ENCODE results near the gene GALNT5.

The GALNT5 gene

DNA sequence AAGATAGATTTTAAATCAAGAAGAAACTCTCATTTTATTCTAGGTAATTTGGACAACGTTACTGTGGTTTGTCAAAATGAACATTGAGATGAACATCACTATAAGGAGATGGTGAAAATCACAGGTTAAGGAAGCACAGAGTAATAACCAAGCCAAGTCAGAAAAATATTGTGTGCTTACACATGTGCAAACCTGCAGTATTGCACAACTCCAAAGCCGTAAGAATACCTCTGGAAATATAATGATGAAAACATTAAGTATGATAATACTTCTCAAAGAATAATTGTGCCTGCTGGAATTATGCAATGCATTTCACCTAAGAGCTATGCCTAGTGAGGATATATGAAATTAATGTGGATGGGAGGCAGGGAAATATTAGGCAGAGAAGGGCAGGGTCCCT, 21.1 kb upstream of the GALNT5 start:
- ATAC-seq (replicated peaks) (no peak), DNase-seq (no peak)
- no peak overlapping the region for H3K27ac Mint-ChIP-seq
- H3K4me3 Mint-ChIP-seq = no peak overlapping the region
- no peaks in the 10 kb centered on the region for H3K36me3 Mint-ChIP-seq (ENCODE audit: insufficient read depth)
- no peaks in the 10 kb centered on the region for H3K9me3 Mint-ChIP-seq
- peaks cover 17 to 20% of the 10 kb centered on the region in 2 donors for H3K27me3 Mint-ChIP-seq
- H3K4me1 Mint-ChIP-seq (ENCODE audit: low read depth in 2 of 2) = no peaks in the 10 kb centered on the region

GRCh38 chr2:157238296-157238695, 19.2 kb upstream of the GALNT5 start:
- Mint-ChIP-seq H3K4me1 (ENCODE audit: low read depth in 2 of 2) (no peaks in the 10 kb centered on the region), H3K27me3 (peaks cover 10 to 17% of the 10 kb centered on the region in 2 donors), H3K36me3 (ENCODE audit: insufficient read depth) (no peaks in the 10 kb centered on the region), H3K9me3 (no peaks in the 10 kb centered on the region), H3K27ac (no peak overlapping the region), H3K4me3 (no peak overlapping the region)
- ATAC-seq (replicated peaks) = no peak
- DNase-seq = no peak

DNA sequence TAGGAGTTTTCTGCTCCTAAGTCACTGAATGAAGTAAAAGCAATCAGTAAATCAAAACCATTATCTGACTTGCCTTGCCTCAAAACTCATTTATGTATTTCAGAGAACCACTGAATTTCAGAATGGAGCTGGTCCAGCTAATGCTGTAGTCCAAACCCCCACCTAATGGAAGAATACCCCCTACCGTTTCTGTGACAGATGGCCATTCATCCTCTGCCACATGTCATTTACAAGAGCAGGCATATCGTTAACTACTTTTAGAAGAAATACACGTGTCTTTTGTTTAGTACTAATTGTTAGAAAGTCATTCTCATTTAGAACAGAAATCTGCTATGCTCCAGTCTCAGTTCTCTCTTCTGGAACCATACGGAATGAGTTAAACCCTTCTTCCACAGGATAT, 12.8 kb upstream of the GALNT5 start:
- Mint-ChIP-seq H3K9me3 (no peaks in the 10 kb centered on the region), H3K4me1 (ENCODE audit: low read depth in 2 of 2) (no peaks in the 10 kb centered on the region), H3K27me3 (no peaks in the 10 kb centered on the region), H3K36me3 (ENCODE audit: insufficient read depth) (no peaks in the 10 kb centered on the region), H3K27ac (no peak overlapping the region), H3K4me3 (no peak overlapping the region)
- DNase-seq (no peak), ATAC-seq (replicated peaks) (no peak)

DNA sequence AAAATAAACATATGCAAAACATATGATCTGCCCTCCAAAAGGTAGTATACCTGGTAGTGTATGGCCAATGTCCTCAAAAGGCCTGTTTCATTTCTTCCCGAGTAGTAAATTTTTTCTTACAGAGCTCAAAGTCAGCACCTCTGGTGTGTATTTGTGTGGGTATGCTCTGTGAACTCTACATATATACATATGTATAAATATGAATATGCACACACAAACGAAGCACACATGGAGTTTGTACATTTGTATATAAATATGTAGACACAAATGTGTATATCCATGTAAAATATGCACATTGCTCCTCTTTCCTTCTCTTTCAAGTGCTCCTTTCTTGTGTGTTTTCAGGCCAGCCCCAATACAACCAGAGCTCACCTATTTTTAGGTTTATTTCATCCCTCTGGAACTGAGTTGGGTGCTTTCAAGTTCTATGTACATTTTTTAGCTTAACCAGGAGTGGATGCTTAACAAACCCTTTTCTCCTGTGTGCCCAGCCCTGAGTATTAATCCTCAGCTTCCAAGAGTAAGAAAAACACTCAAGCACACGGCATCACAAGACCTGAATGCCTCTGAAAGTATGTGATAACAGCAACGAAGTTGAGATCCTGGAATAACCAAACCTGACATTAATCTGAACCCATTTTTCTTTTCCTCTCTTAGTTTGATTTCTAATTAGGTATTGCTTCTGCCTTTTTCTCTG, 12.2 kb upstream of the GALNT5 start:
- H3K36me3 Mint-ChIP-seq (ENCODE audit: insufficient read depth) = no peaks in the 10 kb centered on the region
- no peaks in the 10 kb centered on the region for H3K4me1 Mint-ChIP-seq (ENCODE audit: low read depth in 2 of 2)
- no peak overlapping the region for H3K4me3 Mint-ChIP-seq
- DNase-seq (no peak), ATAC-seq (replicated peaks) (no peak)
- no peaks in the 10 kb centered on the region for H3K27me3 Mint-ChIP-seq
- H3K27ac Mint-ChIP-seq = no peak overlapping the region
- H3K9me3 Mint-ChIP-seq = no peaks in the 10 kb centered on the region

- DNase-seq (no peak), ATAC-seq (replicated peaks) (no peak)
- H3K4me3 Mint-ChIP-seq = no peak overlapping the region
Observed at GRCh38 chr2:157245846-157246764, 11.4 kb upstream of the GALNT5 start.

GRCh38 chr2:157246765-157247407, 10.6 kb upstream of the GALNT5 start:
- no peak overlapping the region for H3K27ac Mint-ChIP-seq
- no peaks in the 10 kb centered on the region for H3K36me3 Mint-ChIP-seq (ENCODE audit: insufficient read depth)
- no peak for DNase-seq
- H3K4me3 Mint-ChIP-seq = no peak overlapping the region
- no peaks in the 10 kb centered on the region for H3K9me3 Mint-ChIP-seq
- H3K4me1 Mint-ChIP-seq (ENCODE audit: low read depth in 2 of 2) = no peaks in the 10 kb centered on the region
- ATAC-seq (replicated peaks) = no peak
- no peaks in the 10 kb centered on the region for H3K27me3 Mint-ChIP-seq

More at GRCh38 chr2:157245846-157246764, 11.4 kb upstream of the GALNT5 start:
- Mint-ChIP-seq H3K27me3 (no peaks in the 10 kb centered on the region), H3K36me3 (ENCODE audit: insufficient read depth) (no peaks in the 10 kb centered on the region), H3K27ac (no peak overlapping the region), H3K4me1 (ENCODE audit: low read depth in 2 of 2) (no peaks in the 10 kb centered on the region), H3K9me3 (no peaks in the 10 kb centered on the region)

- ATAC-seq (replicated peaks) = no peak
- Mint-ChIP-seq H3K4me3 (no peak overlapping the region), H3K27me3 (no peaks in the 10 kb centered on the region), H3K9me3 (no peaks in the 10 kb centered on the region), H3K4me1 (ENCODE audit: low read depth in 2 of 2) (no peaks in the 10 kb centered on the region), H3K36me3 (ENCODE audit: insufficient read depth) (no peaks in the 10 kb centered on the region), H3K27ac (no peak overlapping the region)
- no peak for DNase-seq
Observed at GRCh38 chr2:157250836-157251235, 6.7 kb upstream of the GALNT5 start.

- Mint-ChIP-seq H3K4me3 (no peak overlapping the region), H3K27me3 (no peaks in the 10 kb centered on the region), H3K27ac (no peak overlapping the region), H3K9me3 (no peaks in the 10 kb centered on the region), H3K36me3 (ENCODE audit: insufficient read depth) (no peaks in the 10 kb centered on the region), H3K4me1 (ENCODE audit: low read depth in 2 of 2) (no peaks in the 10 kb centered on the region)
- ATAC-seq (replicated peaks) (no peak), DNase-seq (no peak)
Observed at GRCh38 chr2:157251932-157252331, 5.6 kb upstream of the GALNT5 start.

- no peaks in the 10 kb centered on the region for H3K4me1 Mint-ChIP-seq (ENCODE audit: low read depth in 2 of 2)
- H3K9me3 Mint-ChIP-seq = no peaks in the 10 kb centered on the region
- H3K36me3 Mint-ChIP-seq (ENCODE audit: insufficient read depth) = no peaks in the 10 kb centered on the region
- ATAC-seq (replicated peaks) (no peak), DNase-seq (no peak)
- H3K27ac Mint-ChIP-seq = no peak overlapping the region
- H3K27me3 Mint-ChIP-seq = no peaks in the 10 kb centered on the region
- no peak overlapping the region for H3K4me3 Mint-ChIP-seq
Observed at GRCh38 chr2:157252529-157252928, 5.0 kb upstream of the GALNT5 start.

DNA sequence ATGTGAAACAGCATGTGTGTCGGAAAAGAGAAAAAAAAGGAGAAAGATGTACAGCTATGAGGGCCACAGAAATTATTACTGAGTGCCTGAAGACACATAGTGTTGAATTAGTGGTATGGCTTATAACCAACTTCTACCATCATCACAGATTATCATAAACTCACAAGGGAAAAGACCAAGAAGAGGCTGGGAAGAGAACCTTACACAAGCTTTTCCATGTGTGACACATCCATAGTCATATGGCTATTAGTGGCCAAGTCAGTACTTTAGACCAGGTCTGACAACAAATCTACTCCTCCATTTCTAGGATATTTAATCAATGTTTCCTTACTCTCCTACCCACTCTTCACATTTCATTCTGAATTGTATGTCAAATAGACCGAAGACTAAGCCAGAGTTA, 3.5 kb upstream of the GALNT5 start:
- no peaks in the 10 kb centered on the region for H3K36me3 Mint-ChIP-seq (ENCODE audit: insufficient read depth)
- ATAC-seq (replicated peaks) (no peak), DNase-seq (no peak)
- no peaks in the 10 kb centered on the region for H3K4me1 Mint-ChIP-seq (ENCODE audit: low read depth in 2 of 2)
- H3K9me3 Mint-ChIP-seq = no peaks in the 10 kb centered on the region
- no peaks in the 10 kb centered on the region for H3K27me3 Mint-ChIP-seq
- no peak overlapping the region for H3K4me3 Mint-ChIP-seq
- no peak overlapping the region for H3K27ac Mint-ChIP-seq

GRCh38 chr2:157255746-157256145, 1.8 kb upstream of the GALNT5 start:
- no peak overlapping the region for H3K4me3 Mint-ChIP-seq
- H3K9me3 Mint-ChIP-seq = no peaks in the 10 kb centered on the region
- no peak overlapping the region for H3K27ac Mint-ChIP-seq
- H3K27me3 Mint-ChIP-seq = no peaks in the 10 kb centered on the region
- DNase-seq (no peak), ATAC-seq (replicated peaks) (no peak)
- H3K4me1 Mint-ChIP-seq (ENCODE audit: low read depth in 2 of 2) = peaks cover 0 to under 1% of the 10 kb centered on the region in 2 donors
- no peaks in the 10 kb centered on the region for H3K36me3 Mint-ChIP-seq (ENCODE audit: insufficient read depth)

DNA sequence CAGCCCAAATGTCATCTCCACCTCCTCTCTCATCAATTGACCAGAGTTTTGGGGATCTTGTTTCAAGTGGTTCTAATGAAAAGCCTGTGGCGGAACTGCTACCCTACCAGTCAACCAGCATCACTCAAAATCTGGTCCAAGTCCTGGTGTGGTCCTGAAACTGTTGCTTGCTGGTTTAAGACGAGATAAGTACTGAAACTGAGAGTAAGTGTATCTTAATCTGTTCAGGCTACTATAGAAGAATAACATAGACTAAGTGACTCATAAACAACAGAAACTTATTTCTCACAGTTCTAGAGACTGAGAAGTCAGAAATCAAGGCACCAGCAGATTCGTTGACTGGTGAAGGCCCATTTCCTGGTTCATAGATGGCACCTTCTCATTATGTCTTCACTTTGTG, 879 bp upstream of the GALNT5 start:
- Mint-ChIP-seq H3K4me1 (ENCODE audit: low read depth in 2 of 2) (peaks cover 0 to 8% of the 10 kb centered on the region in 2 donors), H3K27me3 (no peaks in the 10 kb centered on the region), H3K4me3 (no peak overlapping the region), H3K9me3 (no peaks in the 10 kb centered on the region), H3K36me3 (ENCODE audit: insufficient read depth) (no peaks in the 10 kb centered on the region), H3K27ac (no peak overlapping the region)
- no peak for DNase-seq
- ATAC-seq (replicated peaks) = no peak

DNA sequence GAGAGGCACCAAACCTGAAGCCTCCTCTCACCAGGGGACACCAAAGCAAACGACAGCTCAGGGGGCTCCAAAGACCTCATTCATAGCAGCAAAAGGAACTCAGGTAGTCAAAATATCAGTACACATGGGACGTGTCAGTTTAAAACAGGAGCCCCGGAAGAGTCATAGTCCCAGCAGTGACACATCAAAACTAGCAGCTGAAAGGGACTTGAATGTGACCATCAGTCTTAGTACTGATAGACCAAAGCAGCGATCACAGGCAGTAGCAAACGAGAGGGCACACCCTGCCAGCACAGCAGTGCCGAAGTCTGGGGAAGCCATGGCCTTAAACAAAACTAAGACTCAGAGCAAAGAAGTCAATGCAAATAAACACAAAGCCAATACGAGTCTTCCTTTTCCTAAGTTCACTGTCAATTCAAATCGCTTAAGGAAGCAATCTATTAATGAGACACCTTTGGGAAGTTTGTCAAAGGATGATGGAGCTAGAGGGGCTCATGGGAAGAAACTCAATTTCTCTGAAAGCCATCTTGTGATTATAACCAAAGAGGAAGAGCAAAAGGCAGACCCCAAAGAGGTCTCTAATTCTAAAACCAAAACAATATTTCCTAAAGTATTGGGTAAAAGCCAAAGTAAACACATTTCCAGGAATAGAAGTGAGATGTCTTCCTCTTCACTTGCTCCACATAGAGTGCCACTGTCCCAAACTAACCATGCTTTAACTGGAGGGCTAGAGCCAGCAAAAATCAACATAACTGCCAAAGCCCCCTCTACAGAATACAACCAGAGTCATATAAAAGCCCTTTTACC, 1.2 kb downstream of the GALNT5 start:
- no peak overlapping the region for H3K4me3 Mint-ChIP-seq
- no peaks in the 10 kb centered on the region for H3K27me3 Mint-ChIP-seq
- H3K27ac Mint-ChIP-seq = no peak overlapping the region
- no peaks in the 10 kb centered on the region for H3K9me3 Mint-ChIP-seq
- DNase-seq (no peak), ATAC-seq (replicated peaks) (no peak)
- no peaks in the 10 kb centered on the region for H3K36me3 Mint-ChIP-seq (ENCODE audit: insufficient read depth)
- H3K4me1 Mint-ChIP-seq (ENCODE audit: low read depth in 2 of 2) = peaks cover 0 to 8% of the 10 kb centered on the region in 2 donors
